Stromal cell of bone marrow (primary cell): ENCODE results near the gene MYNN.
"Not testable (repeated sequence)": the region's sequence is repeated elsewhere in the genome, so short reads cannot be mapped to it uniquely, and the experiment has no call there.

Source experiments
- DNase-seq: peaks from one replicate; pipeline ENCODE4 v3.0.0-alpha.2; 2012; ENCODE audit warnings: low read depth

Gene MYNN

DNA sequence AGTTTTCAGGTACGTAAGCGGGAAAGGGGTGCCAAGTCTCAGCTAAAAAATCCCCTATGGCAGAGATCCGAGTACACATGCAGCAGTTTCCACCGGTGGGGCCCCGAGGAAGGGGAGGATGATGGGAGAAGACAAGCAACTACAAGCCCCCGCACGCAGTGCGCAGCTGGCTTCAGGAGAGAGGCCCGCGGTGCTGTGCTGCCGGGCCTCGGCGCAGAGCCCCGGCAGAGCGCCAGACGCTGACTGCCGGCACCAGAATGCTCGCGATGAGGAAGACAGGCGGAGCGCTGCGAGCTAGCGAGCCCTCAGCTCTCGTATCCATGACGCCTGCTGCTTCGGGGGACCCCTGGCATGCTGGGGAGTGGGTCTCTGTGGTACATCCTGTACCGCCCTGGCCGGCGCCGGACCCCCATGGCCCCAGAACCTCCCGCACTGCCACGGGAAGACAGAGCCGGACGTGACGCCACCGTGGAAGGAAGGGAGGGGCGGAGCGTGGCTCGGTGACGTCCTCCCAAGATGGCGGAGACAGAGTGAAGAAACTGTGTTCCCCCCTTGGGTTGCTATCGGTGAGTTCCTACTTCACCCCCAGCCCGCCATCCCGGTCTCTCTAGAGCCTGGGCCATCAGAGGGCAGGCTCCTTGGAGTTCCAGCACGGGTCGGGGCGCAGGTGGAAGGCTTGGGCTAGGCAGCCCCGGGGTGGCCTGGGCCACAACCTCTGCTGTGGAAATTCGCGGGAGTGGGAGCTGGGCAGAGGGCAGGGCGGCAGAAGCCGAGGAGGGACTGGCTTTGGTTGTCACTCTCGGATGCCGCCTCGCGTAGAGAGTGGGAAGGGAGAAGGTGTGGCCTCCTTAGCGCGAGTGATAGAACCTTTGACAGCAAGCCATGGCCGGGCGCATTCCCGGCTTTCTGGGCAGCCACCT is at the start of gene MYNN:
Gene MYNN (plus strand): TSS at position 500 of the 920 bp plus-strand sequence. CDS start 900 bp downstream, outside the sequence.
- DNase-seq: peak; percentile 76

DNA sequence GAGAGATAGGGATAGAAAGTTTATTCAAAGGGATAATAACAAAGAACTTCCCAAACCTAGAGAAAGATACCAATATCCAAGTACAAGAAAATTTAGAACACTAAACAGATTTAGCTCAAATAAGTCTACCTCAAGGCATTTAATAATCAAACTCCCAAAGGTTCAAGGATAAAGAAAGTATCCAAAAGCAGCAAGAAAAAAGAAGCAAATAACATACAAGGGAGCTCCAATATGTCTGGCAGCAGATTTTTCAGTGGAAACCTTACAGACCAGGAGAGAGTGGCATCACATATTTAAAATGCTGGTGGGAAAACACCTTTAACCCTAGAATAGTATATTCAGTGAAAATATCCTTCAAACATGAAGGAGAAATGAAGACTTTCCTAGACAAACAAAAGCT is 41.3 kb upstream of the MYNN start:
- not testable (repeated sequence) for DNase-seq

DNA sequence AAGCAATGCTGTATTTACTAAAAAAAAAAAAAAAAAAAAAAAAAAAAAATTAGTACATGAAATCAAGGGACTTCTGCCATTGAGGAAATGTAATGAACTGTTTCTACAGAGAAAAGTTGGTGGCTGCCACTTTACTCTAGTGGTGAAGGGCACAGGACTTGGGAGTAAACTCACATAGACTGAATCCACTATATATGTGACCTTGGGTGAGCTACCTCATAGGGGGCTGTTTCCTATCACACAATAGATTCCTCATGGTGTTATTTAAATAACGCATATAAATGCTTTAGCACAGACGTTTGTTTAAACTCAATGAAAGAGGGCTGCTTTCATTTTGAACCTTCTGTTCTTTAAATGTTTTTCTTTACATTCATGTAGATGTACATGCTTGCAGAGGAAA is 34.1 kb upstream of the MYNN start:
- no peak for DNase-seq

DNA sequence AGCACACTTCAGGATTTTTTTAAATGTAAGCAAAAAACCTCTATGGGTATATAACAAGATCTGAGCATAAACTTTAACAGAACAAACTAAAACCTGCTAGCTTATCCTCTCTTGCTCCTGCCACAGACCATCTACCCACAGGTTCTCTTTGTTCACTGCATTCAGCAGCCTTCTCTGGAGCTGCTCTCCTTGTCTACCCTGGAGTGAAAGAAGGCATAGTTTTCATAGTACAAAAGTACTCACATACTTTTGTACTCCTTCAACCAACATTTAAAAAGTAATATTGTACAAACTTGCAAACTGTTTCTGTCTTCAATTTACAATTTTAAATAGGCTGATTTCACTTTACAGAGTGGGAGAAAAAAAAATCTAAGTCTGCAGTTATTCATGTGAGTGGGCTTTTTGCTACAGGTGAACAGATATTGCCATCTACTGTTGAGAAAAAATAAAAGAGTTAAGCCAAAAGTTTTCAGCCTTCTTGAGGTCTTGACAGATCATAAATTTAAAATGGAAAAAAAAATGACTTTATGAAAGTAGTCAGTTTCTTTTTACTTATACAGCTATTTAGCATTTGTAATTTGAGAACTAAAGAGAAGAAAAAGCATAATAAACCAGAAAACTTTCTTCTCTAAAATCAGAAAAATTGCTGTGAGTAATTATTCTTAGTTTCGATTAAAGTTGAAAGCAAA is 28.7 kb upstream of the MYNN start:
- no peak for DNase-seq

DNA sequence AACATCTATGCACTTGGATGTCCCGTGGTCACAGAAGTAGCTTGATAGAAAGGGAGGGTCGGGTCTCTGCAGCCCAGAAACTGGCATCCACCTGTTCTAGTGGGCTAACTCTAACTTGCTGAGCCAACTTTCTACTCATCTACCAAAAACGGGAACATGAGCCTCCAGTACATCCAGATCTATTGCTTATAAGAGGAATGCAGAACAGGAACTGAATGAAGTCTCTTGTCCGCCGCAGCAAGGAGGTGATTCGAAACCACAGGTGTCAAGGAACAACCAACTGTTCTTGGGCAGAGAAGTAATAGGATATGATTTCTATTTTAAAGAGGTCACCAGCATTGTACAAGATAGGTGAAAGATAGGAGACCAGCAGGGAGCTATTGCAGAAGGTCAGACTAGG is 26.3 kb upstream of the MYNN start:
- DNase-seq: no peak

DNA sequence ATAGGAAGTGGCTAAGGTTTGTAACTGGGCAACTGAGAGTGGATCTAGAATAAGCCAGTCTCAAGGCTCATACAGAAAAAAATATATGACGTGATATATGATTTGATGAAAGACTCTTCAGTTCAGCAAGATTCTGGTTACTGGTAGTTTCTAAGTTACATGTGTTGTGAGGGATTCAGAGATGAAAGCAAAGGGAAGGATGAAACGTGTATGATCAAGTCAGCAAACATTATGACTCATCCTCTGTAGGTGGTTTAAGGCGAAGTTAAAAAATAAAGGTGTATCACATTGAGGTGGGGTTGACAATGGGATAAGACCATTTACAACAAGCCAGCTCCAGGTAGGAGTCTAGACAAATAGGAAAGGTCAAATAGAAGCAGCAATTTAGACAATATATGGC is 24.5 kb upstream of the MYNN start:
- no peak for DNase-seq

DNA sequence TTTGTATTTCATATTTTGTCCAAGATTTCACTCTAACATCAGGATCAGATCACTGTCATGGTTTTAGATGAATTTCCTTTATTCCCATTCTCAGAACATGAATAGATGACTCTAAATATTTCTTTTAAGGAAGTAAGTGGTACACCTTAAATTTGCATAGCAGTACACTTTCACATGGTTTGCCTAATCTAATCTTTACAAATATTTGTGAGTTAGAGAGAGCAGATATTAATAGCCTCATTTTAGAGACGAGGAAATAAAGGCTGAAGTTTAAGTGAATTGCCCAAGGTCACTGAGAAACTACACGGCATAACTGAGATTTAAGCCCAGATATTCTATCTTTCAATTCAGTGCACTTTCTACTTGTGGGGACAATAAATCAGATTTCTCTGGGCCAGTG is 22.5 kb upstream of the MYNN start:
- DNase-seq: no peak

DNA sequence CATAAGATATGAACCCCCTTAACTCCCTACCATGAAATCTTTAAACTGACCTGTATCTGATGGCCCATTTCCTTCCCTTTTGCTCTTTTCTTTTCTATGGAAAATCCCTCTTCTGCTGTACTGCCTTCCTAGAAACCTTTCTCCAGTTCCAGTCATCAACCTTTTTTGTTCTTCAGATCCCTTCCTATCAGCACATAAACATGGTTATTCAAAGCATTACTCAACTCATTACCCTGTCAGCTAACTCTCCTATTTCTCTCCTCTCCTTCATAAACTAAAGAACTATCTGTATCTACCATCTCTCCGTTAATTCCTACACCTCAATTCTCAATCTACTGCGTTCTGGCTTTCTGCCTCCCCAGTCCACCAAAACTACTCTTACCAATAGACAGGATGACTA is 21.3 kb upstream of the MYNN start:
- no peak for DNase-seq

DNA sequence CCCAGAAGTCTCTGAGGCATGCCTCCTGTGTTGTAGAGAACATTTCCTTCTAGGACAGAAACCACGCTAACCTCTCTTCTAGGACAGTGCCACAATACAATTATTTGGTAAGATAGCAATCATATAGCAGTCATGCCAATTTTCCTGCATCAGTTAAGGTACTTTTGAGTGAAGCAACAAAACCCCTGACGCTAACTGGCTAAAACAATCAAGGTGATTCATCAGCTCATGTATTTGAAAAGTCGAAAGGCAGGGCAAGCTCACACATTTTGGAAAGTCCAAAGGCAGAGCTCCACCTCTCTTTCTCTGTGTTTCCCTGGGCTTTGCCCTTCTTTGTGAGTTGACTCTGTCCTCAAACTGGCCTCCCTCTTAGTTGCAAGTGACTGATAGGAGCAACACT is 18.5 kb upstream of the MYNN start:
- no peak for DNase-seq

DNA sequence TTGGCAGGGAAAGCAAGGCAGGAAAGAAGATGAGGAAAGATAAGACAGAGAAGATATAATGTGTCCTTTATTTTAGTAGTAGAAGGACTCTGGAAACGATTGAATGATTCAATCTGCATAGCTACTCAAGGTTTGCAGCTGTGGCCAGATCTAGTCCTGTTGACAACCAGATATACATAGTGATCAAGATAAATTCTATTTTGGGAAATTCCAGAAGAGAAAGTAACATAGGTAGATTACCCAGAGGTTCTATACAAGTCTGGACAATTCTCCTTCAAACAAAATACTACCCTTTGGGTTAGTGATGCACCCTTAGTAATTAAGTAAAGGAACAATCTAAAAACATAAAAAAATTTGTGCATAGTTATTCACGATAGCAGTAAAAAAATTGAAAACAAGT is 17.7 kb upstream of the MYNN start:
- DNase-seq: no peak

DNA sequence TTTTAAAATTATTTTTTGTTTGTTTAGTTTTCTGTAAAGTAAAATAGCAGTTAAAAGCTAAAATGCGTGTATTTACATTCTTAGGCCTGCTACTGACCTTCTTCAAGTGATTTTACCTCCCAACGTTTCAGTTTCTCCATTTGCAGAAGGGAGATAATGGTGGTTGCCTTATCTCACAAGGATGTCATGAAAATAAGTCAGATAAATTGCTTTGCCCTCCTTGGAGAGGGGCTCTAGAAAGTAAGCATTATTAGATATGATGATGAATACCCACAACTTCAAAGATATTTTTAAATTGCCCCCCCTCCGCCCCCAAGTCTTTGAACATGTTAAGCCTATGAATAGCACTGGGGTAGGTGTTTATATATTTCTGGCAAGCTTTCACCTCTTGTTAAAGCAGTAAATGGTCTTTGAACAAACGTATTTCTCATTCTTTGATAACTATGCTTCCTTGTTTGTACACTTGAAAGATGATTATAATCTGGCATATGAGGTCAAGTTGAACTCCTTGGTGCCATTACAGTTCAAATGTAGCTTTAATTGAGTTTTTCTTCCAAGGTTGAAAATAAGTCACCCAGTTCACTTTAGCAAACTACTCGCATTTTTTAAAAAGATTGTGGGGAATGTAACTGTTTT is 14.7 kb upstream of the MYNN start:
- no peak for DNase-seq

DNA sequence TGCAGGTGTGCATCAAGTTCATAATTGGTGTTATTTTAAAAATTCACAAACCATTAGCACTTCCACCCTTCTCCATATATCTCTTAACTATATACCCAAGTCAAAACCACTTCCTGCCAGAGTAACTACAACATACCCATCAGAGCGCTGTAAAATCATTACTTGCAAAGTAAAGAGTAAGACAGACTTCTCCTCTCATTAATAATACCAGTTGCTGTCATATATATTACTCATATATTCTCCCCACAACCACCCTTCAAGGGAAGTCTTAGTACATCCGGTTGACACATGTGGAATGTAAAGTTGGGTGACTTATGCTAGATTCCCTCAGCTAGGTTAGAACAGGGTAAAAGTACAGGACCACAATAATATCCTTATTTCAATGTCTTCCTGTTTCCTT is 13.9 kb upstream of the MYNN start:
- DNase-seq: no peak

DNA sequence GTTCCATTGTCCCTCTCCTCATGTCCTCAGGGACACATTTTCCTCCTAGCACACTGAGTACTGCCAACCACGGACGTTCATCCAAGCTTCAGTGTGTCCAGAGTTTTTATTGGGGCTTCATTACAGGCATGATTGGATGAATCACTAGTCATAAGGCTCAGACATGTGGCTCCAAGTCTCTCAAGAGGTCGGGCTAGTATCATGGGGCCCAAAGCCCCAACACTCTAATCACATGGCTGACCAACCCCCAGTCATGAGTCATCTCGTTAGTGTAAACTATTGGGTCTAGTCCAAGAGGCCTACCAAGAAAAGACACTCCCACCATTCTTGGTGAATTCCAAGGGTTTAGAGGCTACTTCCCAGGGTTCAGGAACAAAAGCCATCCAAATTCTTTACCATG is 12.7 kb upstream of the MYNN start:
- DNase-seq: peak; percentile 22

DNA sequence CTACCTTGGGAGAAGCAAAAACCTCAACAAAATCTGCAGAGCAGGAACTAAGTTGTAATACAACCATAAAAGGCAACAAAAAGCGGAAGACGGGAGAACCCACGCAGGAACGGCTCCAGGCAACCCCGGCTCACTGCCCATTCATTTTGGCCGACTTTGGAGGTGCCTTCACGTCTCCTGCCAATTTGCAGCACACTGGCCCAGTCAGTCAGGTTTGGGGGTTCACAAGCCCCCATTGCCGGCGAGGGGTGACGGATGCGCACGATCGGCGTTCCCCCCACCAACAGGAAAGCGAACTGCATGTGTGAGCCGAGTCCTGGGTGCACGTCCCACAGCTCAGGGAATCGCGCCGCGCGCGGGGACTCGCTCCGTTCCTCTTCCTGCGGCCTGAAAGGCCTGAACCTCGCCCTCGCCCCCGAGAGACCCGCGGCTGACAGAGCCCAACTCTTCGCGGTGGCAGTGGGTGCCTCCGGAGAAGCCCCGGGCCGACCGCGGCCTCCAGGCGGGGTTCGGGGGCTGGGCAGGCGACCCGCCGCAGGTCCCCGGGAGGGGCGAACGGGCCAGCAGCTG is 8.8 kb upstream of the MYNN start:
- peak; percentile 34 for DNase-seq

DNA sequence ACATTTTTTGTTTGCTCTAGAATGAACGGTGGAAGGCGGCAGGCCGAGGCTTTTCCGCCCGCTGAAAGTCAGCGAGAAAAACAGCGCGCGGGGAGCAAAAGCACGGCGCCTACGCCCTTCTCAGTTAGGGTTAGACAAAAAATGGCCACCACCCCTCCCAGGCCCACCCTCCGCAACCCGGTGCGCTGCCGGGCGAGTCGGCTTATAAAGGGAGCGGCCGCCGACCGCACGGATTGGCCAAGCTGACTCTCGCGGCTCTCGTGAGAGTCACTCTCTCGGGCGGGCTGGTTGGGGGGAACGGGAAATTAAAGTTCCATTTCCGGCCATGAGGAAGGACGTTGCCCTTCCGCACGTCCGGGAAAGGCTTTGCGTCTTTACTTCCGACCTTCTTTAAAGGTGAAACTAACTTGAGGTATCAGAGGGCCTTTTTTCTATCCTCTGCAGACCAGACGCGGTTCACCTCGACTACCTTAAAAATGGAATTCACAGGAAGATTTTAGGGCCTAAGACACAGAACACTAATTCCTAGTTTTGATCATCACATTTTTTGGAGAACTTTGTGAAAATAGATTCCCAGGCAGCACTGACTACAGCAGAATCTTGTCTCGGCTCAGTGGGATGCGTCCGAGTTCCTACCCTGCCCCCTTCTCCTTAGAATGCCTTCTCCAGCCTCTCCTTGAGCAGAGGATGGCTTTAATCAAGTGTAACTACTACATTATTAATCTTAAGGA is 8.1 kb upstream of the MYNN start, which contains the start of gene TERC:
Gene TERC (minus strand): TSS at position 179 of the 731 bp plus-strand sequence.
- peak; percentile 89 for DNase-seq

DNA sequence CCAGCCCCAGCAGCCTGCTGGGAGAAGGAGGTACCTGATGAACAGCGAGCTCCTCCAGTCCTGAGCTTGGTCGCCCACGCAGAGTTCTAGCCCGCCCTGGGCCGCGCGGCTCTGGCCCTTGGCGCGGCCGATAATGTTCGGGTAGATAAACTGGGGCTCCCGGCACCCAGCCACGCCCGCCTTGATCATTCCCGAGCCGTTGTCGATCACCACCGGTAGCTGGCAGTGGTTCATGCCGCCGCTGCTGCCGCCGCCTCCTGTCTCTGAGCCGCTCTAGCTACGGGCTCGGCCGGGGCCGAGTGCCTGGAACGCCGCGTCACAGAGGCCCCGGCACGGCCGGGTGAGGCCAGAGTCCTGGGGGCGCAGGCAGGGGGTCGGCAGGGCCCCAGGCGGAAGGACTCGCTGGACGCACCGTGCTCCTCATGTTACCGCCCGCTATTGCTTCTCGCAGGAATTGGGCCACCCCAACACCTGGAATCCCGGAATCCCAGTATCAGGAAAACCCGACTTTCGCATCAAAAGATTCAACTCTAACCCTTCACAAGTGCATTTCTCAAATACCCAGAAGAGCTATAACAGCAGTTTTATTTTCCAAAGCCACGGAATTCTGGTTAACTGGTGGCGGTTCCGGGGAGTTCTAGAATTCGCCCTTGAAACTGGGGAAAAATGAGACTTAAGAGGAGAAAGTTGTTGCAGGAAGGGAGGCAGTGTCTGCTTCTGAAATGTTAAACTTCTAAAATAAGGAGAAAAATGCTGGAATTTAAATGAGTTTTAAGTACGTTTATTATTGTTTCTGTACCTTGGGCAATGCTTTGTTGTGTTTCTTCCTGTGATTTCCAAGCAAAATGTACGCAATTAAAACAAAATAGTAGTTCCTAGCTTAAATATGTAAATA is 3.7 kb upstream of the MYNN start, which contains the start of gene ACTRT3:
Gene ACTRT3 (minus strand): TSS at position 275 of the 895 bp plus-strand sequence. CDS start 41 bp downstream, at position 234.
- peak; percentile 43 for DNase-seq

DNA sequence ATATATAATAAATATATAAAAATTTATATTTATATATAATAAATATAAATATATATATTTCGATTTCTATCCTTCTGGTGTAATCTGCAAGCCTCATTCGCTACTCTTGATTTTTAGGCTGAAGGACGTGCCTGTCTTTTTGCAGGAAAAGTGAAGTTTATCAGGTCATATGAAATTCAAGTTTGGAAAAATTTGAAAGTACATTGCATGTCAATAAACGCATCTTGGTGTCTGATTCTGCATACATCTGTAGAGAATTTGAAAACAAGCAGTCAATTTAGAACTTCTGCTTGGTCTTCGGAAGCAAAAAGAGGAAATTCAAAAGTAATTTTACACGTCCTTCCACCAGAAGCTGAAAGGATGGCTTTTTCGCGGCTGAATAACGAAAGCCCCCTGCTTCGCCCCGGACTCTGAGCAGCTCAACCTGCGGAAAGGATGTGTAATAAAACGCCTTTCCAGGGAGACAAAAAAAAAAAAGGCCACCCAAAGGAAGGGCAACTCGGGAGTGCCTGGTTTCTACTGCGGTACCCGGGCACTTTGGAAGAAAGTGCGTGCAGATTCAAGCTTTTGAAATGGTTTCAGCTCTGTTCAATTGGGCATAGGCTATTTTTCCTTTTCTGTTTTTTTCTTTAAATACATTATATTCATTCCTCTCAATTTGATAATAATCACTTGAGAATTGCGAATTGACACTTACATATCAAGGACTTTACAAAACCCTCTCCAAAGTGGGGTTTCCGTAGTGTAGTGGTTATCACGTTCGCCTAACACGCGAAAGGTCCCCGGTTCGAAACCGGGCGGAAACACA is 1.5 kb upstream of the MYNN start:
- peak; percentile 49 for DNase-seq

DNA sequence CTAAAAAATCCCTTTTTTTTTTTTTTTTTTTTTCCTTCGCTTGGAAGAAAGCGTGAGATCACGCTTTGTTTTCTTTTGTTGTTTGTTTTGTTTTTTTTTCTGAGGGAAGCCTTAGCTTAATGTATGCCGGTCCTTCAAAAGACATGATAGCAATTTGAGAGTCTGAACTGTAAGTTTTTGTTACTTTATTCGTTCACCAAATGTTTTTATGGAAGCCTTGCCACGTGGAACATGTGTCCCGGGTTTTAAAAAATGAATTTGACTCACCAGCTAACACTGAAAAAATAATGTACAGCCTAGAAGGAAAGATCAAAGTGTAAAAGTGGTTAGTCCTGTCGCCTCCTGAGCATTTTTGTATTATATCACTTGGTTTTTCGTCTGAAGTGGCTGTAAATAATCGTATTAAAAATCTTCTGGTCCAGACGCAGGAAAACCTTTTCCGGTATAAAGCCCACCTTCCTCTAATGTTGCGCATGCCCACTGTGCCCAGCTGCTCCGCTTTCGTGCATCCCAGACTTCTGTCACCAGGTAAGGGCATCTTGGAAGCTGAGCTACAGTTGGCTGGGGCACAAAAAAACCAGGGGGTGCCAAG is 795 bp upstream of the MYNN start:
- peak; percentile 59 for DNase-seq

DNA sequence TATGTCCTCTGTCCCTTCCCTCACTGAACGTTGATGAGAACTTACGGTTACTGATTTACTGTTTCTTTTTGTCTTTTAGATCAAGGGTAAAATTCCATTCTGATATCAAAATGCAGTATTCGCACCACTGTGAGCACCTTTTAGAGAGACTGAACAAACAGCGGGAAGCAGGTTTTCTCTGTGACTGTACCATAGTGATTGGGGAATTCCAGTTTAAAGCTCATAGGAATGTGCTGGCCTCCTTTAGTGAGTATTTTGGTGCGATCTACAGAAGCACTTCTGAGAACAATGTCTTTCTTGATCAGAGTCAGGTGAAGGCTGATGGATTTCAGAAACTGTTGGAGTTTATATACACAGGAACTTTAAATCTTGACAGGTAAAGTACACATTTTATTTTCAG is 990 bp downstream of the MYNN start:
- no peak for DNase-seq
